ENCODE measurements around the gene OLIG1.

OLIG1 gene

GRCh38 chr21:33031152-33031911, 38.6 kb upstream of the OLIG1 start:
- no peak for DNase-seq (ENCODE audit: low read depth, low spot score)

GRCh38 chr21:33032434-33033047, 37.4 kb upstream of the OLIG1 start:
- no peak for DNase-seq (ENCODE audit: low read depth, low spot score)

- no peak for DNase-seq (ENCODE audit: low read depth, low spot score)
These were observed 36.6 kb upstream of the OLIG1 start for GRCh38 chr21:33033094-33033951.

GRCh38 chr21:33033961-33034413, 36.0 kb upstream of the OLIG1 start:
- DNase-seq (ENCODE audit: low read depth, low spot score) = no peak

- DNase-seq (ENCODE audit: low read depth, low spot score) = no peak
These were observed 34.8 kb upstream of the OLIG1 start for GRCh38 chr21:33035147-33035546.

- DNase-seq (ENCODE audit: low read depth, low spot score) = no peak
These were observed 33.3 kb upstream of the OLIG1 start for GRCh38 chr21:33036430-33037162.

- DNase-seq (ENCODE audit: low read depth, low spot score) = no peak
These were observed 32.4 kb upstream of the OLIG1 start for GRCh38 chr21:33037501-33037900.

- DNase-seq (ENCODE audit: low read depth, low spot score) = no peak
These were observed 30.4 kb upstream of the OLIG1 start for GRCh38 chr21:33039536-33039935.

- DNase-seq (ENCODE audit: low read depth, low spot score) = no peak
These were observed 29.7 kb upstream of the OLIG1 start for GRCh38 chr21:33040215-33040614.

GRCh38 chr21:33041981-33042380, 28.0 kb upstream of the OLIG1 start:
- DNase-seq (ENCODE audit: low read depth, low spot score) = no peak

GRCh38 chr21:33042812-33043211, 27.1 kb upstream of the OLIG1 start:
- DNase-seq (ENCODE audit: low read depth, low spot score) = no peak

- no peak for DNase-seq (ENCODE audit: low read depth, low spot score)
These were observed 23.5 kb upstream of the OLIG1 start for GRCh38 chr21:33046455-33046854.

GRCh38 chr21:33047231-33047630, 22.7 kb upstream of the OLIG1 start:
- DNase-seq (ENCODE audit: low read depth, low spot score) = no peak

- DNase-seq (ENCODE audit: low read depth, low spot score) = no peak
These were observed 18.0 kb upstream of the OLIG1 start for GRCh38 chr21:33051925-33052324.

GRCh38 chr21:33053951-33054350, 16.0 kb upstream of the OLIG1 start:
- no peak for DNase-seq (ENCODE audit: low read depth, low spot score)

GRCh38 chr21:33055991-33056390, 13.9 kb upstream of the OLIG1 start:
- no peak for DNase-seq (ENCODE audit: low read depth, low spot score)

- no peak for DNase-seq (ENCODE audit: low read depth, low spot score)
These were observed 12.5 kb upstream of the OLIG1 start for GRCh38 chr21:33057385-33057940.

- DNase-seq (ENCODE audit: low read depth, low spot score) = no peak
These were observed 11.4 kb upstream of the OLIG1 start for GRCh38 chr21:33058527-33058926.

GRCh38 chr21:33058957-33059356, 11.0 kb upstream of the OLIG1 start:
- DNase-seq (ENCODE audit: low read depth, low spot score) = no peak

- no peak for DNase-seq (ENCODE audit: low read depth, low spot score)
These were observed 10.5 kb upstream of the OLIG1 start for GRCh38 chr21:33059380-33059841.

- no peak for DNase-seq (ENCODE audit: low read depth, low spot score)
These were observed 8.7 kb upstream of the OLIG1 start for GRCh38 chr21:33061233-33061632.
